NCI-H1417 treated with DMSO at 0.1 percent for 48 hours (cell line): ENCODE measurements around the gene BTNL8.
"Not testable (repeated sequence)": the region's sequence is repeated elsewhere in the genome, so short reads cannot be mapped to it uniquely, and the experiment has no call there.

Experiments used
- DNase-seq: peaks from one replicate; lab custom pipeline; 2025; lab: John Stamatoyannopoulos, UW

BTNL8 gene

DNA sequence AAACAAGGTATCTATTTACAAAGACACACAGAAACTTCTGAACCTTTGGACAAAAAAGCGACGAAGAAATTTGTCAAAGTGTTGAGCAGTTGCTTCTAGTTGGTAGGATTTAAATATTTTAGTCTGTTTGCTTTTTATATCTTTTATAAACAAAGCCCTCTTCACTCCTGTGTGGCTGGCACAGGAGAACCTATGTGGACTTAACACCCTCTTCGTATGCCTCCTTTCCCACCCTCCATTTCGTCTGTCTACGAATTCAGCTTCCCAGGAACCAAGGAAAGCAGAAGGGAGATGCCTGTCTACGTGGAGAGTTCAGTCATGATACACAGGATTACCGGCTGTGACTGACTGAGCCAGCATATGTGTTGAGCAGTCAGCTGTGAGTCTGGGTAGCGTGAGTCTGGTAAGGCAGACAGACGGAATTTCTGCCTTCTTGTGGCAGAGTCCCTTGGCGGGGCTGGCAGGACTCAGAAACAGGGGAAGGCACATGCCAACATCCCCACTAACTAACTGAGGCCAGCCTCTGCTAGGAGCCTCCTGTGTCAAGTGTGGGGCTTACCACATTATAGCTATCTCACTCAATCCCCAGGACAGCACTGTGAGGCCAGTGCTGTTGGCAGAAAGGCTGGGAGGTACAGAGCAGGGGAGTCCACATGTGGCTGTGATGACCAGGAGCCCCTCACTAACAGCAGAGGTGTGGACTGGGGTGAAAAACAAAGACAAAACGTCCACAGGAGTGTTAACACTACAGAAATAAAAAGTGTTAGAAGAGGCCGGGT, 24.0 kb upstream of the BTNL8 start:
- DNase-seq = no peak

DNA sequence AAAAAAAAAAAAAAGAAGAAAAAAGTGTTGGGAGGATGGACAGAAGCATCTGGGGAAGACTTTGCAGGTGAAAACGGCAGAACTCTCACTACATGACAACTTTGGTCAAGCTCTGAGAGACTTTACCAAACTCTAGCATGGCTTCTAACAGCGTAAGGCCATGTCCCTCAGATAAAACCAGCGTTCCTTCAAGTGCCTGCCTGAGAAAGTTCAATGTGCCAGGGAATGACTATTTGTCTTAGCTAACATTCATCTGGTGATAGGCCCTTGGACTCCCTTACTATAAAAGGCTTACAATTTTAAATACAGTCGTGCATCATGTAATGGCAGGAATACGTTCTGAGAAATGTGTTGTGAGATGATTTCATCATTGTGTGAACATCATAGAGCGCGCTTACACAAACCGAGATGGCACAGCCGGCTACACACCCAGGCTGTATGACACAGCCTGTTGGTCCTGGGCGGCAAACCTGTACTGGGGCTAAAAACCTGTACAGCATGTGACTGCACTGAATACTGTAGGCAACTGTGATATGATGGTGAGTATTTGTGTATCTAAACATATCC, 23.0 kb upstream of the BTNL8 start:
- DNase-seq = no peak

DNA sequence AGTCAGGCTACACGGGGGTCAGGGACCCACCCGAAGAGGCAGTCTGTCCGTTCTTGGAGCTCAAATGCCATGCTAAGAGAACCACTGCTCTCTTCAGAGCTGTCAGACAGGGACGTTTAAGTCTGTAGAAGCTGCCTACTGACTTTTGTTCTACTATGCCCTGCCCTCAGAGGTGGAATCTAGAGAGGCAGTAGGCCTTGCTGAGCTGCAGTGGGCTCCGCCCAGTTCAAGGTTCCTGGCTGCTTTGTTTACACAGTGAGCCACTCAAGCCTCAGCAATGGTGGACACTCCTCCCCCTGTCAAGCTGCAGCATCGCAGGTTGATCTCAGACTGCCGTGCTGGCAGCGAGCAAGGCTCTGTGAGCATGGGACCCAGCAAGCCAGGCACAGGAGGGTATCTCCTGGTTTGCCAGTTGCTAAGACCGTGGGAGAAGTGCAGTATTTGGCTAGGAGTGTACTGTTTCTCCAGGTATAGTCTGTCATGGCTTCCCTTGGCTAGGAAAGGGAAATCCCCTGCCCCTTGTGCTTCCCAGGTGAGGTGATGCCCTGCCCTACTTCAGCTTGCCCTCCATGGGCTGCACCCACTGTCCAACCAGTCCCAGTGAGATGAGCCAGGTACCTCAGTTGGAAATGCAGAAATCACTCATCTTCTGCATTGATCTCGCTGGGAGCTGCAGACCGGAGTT, 13.0 kb upstream of the BTNL8 start:
- DNase-seq = not testable (repeated sequence)

DNA sequence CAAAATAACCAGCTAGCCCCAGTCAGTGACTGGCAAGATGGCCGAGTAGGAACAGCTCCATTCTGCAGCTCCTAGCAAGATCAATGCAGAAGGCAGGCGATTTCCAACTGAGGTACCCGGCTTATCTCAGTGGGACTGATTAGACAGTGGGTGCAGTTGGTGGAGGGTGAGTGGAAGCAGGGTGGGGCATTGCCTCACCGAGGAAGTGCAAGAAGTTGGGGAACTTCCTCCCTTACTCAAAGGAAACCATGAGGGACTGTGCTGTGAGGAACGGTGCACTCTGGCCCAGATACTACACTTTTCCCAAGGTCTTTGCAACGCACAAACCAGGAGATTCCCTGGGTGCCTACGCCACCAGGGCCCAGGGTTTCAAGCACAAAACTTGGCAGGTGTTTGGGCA, 9.6 kb upstream of the BTNL8 start:
- DNase-seq = no peak

DNA sequence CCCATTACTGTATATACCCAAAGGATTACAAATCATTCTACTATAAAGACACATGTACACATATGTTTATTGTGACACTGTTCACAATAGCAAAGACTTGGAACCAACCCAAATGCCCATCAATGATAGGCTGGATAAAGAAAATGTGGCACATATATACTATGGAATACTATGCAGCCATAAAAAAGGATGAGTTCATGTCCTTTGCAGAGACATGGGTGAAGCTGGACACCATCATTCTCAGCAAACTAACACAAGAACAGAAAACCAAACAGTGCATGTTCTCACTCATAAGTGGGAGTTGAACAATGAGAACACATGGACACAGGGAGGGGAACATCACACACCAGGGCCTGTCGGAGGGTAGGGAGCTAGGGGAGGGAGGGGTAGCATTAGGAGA, 3.6 kb upstream of the BTNL8 start:
- DNase-seq = not testable (repeated sequence)

DNA sequence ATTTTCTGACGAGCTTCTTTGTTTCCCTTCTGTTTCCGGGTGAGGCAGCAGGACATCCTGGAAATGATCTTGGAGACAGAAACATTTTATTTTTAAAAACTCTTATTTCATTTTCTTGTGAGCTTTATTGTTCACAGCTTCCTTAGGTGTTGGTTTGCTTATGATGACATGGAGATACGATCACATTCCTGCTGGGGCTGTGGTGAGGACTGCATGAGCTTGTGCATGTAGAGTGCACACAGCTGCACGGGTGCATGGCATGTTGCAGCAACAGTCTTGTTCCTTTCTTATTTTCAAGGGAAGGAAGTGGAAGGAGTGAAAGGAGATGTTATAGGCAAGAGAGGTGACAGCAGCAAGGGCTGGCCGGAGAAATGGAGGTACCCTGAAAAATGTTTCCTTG, 1.2 kb downstream of the BTNL8 start:
- no peak for DNase-seq

DNA sequence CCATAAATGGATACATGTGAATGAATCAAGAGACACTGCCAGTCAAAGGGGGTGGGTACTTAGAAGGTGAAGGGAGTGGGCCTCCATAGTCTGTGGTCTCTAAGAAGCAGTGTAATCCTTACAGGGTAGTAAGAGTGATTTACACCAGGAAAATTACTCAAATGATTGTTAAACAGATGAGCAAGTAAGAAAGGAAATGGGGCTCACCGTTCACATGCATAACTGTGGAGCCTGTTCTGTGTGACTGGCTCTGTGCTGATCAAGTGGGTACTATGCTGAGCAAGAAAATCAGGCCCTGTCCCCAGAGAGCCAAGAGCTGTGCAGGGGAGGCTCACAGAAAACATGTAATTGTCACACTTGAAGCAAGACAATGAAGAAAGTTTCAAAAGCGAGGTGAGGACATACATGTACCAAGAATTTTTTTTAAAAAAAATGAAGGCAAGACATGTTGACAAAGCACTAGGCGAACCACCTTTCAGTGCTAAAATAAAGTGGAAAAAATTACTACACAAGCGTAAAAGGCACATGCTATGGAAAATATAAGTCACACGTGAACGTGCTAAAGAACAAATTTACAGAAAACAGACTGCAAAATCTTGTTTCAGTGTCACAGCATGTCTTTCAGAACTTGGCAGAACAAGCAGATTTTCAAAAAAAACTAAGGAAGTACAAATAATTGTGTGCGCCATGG, 2.5 kb downstream of the BTNL8 start:
- DNase-seq = no peak

DNA sequence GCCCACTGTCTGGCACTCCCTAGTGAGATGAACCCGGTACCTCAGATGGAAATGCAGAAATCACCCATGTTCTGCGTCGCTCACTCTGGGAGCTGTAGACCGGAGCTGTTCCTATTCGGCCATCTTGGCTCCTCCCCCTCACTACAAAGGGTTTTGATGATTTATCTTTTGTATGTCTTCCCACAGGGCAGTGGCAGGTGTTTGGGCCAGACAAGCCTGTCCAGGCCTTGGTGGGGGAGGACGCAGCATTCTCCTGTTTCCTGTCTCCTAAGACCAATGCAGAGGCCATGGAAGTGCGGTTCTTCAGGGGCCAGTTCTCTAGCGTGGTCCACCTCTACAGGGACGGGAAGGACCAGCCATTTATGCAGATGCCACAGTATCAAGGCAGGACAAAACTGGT, 9.4 kb downstream of the BTNL8 start:
- no peak for DNase-seq

DNA sequence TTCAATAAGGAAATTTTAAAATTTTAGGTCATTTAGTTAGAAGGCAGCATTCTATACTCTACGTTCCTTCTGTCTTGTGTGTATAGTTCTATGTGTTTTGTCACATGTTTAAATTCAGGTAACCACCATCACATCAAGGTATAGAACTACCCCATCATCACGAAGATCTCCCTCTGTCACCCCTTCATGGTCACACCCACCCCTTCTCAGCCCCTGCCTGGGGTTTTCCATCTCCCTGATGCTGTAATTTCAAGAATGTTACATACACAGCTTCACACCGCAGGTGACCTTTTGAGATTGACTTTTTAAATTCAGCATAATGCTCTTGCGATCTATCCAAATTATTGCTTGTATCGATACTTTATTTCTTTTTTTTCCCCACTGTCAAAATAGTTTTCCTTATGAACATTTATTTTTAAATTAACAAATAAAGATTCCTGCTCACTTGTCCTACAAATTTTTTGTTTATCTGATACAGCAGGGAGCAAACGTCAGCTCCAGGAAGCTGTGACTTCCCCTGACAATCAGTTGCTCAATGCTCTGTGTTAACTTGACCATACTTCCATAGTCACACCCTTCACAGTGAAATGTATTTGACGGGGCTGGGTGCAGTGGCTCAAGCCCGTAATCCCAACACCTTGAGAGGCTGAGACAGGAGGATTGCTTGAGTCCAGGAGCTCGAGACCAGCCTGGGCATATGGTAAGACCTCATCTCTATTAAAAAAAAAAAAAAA, 10.2 kb downstream of the BTNL8 start:
- DNase-seq = no peak

DNA sequence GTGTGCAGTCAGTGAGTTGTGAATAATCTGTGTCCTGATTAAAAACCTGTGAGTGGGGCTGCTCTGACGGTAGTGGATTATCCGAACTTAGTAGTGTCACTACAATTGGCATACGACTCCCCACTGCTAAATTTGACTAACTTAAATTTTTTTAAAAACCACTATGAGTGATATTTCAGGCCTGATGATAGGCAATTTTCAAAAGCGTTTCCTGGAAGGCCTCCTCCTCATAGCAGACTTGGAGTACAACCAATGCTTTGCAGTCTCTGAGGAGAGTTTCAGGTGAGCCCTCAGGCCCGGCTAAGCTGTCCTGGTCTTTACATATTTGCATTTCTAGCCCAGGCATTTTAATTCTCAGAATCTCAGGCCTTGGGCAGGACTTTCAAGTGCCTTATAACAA, 10.8 kb downstream of the BTNL8 start:
- DNase-seq = no peak

DNA sequence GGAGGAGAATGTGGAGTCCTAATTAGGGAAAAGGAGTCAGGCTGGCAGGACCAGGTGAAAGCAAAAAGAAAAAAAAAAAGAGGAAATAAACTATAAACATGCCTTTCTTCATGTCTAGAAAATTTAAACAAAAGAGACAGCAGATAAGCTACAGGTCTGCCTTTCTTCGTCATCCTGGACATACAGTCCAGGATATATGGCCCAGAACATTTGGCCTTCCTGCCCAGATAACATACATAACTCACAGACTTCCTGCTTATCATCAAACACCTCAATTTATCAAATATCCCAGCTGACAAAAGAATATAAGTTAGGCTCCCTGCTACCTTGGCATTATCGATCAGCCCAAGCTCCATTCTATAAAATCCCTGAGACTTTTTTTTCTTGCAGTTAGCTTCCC, 11.2 kb downstream of the BTNL8 start:
- DNase-seq = no peak

DNA sequence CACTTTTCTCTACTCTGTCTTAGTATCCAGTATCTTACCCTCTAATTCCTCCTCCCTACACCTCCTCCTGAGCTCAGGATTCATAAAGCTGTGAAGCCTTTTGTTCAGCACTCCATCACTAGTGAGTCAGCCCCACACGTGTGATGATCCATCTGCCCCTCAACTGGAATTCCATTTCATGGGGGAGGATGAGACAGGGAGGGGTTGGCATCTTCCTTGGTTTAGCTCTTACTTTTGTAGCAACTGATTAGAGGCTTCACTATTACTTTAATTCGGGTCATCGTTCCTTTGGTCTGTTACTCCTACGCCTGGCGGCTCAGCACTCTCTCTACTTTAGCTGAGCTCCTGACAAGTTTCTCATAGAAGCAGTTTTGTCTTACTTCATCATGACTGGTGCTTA, 11.8 kb downstream of the BTNL8 start:
- DNase-seq = no peak

DNA sequence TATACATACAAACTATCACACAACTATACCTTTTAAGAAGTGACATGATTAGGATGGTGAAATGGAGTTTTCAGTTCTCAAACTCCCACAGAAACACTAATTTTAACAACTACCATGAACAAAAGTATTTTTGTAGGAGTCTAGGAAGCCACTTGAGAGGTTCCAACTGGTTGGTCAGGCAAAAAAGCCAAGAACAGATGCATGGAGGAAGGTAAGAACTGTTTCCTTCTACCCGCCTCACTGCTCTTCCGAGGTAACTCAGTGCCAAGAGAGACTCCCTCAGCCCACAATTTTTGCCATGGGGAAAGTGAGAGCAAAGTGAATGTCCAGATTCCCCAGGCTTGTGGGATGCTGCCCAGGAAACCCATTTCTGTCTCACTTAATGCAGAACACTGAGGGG, 15.7 kb downstream of the BTNL8 start:
- no peak for DNase-seq

DNA sequence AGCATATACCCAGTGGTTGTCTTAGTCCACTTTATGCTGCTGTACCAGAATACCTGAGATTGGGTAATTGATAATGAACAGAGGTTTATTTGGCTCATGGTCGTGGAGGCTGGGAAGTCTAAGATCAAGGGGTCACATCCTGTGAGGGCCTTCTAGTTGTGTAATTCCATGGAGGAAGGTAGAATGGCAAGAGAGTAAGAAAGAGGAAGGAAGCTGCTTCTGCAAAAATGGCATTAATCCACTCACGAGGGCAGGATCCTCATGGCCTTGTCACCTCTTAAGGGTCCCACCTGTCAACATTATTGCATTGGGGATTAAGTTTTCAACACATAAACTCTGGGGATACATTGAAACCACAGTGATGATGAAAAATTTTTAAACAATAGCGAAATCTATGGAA, 17.0 kb downstream of the BTNL8 start:
- DNase-seq = no peak

DNA sequence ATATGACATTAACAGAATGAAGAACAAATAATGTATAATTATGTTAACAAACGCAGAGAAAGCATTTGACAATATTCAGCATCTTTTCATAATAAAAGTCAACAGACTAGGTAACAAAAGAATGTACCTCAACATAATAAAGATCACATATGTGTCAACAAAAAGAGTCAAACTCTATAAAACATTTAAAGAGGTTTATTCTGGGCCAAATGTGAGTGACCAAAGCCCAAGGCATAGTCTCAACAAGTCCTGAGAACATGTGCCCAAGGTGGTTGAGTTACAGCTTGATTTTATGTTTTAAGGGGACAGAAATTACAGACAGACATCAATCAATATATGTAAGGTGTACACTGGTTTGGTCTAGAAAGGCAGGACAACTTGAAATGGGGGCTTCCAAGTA, 19.4 kb downstream of the BTNL8 start:
- DNase-seq = no peak

DNA sequence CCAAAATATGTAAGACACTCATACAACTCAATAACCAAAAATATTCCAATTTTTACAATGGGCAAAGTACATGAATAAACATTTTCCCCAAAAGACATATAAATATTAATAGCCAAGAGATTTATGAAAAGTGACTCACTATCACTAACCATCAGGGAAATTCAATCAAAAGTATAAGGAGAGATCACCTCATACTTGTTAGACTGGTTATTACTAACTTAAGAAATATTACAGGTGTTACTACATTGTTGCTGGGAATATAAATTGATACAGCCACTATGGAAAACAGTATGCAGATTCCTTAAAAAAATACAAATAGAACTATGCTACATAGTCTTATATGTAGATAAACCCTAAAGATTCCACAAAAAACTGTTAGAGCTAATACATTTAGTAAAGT, 21.8 kb downstream of the BTNL8 start:
- DNase-seq = no peak

DNA sequence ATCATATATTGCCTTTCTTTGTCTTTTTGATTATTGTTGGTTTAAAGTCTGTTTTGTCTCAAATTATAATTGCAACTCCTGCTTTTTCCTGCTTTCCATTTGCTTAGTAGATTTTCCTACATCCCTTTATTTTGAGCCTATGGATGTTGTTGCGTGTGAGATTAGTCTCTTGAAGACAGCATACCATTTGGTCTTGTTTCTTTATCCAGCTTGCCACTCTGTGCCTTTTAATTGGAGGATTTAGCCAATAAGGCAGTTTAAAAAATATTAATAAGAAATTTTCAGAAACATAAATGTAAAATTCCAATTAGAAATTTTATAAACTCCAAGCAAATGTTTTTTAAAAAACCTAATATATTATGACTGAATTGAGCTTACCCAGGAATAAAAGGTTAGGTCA, 24.0 kb downstream of the BTNL8 start:
- no peak for DNase-seq

DNA sequence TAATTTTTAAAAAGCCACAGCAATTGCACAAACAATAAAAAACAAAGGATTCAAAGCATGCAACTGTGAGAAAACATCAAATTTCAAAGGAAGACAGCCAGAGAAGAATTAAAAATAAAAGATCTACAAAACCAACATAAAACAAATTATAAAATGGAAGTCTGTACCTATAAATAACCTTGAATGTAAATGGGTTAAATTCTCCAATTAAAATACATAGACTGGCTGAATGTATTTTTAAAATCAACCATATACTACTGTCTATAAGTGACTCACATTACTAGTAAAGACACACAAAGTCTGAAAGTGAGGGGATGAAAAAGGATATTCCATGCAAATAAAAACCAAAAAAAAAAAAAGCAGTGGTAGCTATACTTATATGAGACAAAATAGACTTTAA, 33.7 kb downstream of the BTNL8 start:
- DNase-seq = no peak

DNA sequence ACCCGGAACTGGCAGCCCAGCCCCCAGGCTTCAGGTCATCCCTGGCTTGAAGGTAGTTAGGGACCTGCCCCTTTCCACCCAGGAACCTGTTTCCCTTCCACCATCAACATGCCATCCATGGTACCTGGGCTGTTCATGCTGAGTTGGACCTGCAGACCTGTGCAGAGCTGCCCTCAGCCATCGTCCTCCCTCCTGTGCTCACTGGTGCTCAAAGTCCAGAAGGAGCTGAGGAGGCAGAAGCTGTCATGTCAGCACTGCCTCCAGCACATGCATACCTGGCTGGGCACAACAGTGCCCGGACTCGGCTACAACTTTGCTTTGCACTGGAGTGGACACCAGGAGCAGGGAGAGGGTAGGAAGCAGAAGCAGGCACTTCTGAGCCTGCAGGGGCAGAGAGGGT, 36.2 kb downstream of the BTNL8 start:
- no peak for DNase-seq

DNA sequence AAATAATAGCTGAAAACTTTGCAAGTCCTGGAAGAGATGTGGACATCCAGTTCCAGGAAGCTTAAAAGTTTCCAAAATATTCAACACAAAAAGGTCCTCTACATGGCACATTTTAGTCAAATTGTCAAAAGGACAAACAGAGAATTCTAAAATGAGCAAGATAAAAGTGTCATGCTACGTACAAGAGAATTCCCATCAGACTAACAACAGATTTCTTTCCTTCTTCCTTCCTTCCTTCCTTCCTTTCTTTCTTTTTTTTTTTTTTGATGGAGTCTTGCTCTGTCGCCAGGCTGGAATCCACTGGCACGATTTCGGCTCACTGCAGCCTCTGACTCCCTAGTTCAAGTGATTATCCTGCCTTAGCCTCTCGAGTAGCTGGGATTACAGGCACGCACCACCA, 39.3 kb downstream of the BTNL8 start:
- DNase-seq = no peak

DNA sequence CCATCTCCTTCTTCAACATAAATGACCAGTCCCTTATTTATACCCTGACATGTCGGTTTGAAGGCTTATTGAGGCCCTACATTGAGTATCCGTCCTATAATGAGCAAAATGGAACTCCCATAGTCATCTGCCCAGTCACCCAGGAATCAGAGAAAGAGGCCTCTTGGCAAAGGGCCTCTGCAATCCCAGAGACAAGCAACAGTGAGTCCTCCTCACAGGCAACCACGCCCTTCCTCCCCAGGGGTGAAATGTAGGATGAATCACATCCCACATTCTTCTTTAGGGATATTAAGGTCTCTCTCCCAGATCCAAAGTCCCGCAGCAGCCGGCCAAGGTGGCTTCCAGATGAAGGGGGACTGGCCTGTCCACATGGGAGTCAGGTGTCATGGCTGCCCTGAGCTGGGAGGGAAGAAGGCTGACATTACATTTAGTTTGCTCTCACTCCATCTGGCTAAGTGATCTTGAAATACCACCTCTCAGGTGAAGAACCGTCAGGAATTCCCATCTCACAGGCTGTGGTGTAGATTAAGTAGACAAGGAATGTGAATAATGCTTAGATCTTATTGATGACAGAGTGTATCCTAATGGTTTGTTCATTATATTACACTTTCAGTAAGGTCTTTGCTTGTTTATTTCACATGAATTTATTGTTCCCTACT, 51.5 kb downstream of the BTNL8 start:
- DNase-seq = no peak

DNA sequence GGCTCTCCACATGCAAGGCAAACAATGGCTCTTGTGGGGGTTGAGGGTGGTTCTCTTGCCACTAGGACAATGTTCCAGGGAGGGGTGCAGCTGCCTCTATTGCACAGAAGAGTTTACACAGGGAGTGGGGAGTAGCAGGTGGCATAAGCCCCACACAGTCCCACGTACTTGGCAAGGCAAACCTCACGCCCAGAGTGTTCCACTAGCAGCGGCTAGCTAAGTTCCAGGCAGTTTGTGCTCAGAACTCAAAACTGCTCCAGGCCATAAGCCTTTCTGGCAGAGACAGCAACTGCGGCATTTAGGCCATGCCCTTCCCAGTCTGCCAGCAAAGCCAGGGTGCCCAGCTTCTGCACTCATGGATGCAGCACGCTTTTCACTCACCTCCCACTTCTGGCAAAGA, 60.7 kb downstream of the BTNL8 start:
- DNase-seq = no peak
